GM12892 (cell line): ENCODE measurements around the gene SGPP2.

ENCODE experiments used
- POLR2A ChIP-seq: IDR thresholded peaks from 2 replicates; pipeline ENCODE4 v1.6.1; 2011; ENCODE audit warnings: low read depth, low read length, control low read depth
- POLR2AphosphoS5 ChIP-seq: IDR thresholded peaks from 2 replicates; pipeline ENCODE4 v1.6.1; 2011; ENCODE audit warnings: low read depth, low read length, control low read depth
- TAF1 ChIP-seq: IDR thresholded peaks from 2 replicates; pipeline ENCODE4 v1.6.1; 2011; ENCODE audit warnings: low read depth, mild to moderate bottlenecking, control low read depth, low read length, borderline replicate concordance

GRCh38 chr2:222442665-222443064 lies 18.3 kb downstream of the SGPP2 start:
- TF ChIP-seq POLR2A (no peak), TAF1 (no peak), POLR2AphosphoS5 (no peak)
